Smooth muscle cell (in vitro differentiated cells): ENCODE results near the gene NAE1. TPM values are rescaled to one million over a fixed set of nuclear protein-coding genes. Genes with fewer than 3 reads are reported as not detected.

ENCODE experiments used
- DNase-seq: peaks from one replicate; lab custom pipeline; 2025; ENCODE audit not compliant: unreplicated experiment; lab: John Stamatoyannopoulos, UW
- H2AFZ ChIP-seq: fragments of 200-600 bp; sonication (generic); 2 replicates; pipeline ENCODE4 v1.6.0; 2016; ENCODE audit warnings: antibody characterized with exemption, low read depth, mild to moderate bottlenecking
- H3F3A ChIP-seq: fragments of 200-600 bp; sonication (generic); 2 replicates; pipeline ENCODE4 v1.6.0; 2017; ENCODE audit warnings: antibody characterized with exemption, low read depth
- H3K27ac ChIP-seq: fragments of 200-600 bp; sonication (generic); 2 replicates; pipeline ENCODE4 v1.5.1; 2016; ENCODE audit warnings: low read depth, mild to moderate bottlenecking
- H3K27me3 ChIP-seq: fragments of 200-600 bp; sonication (generic); 2 replicates; pipeline ENCODE4 v1.6.1; 2016; ENCODE audit warnings: low read depth, mild to moderate bottlenecking
- H3K36me3 ChIP-seq: fragments of 200-600 bp; sonication (generic); 2 replicates; pipeline ENCODE4 v1.5.1; 2016; ENCODE audit warnings: low read depth
- H3K4me1 ChIP-seq: fragments of 200-600 bp; sonication (generic); 2 replicates; pipeline ENCODE4 v1.5.1; 2016; ENCODE audit warnings: low read depth
- H3K4me2 ChIP-seq: fragments of 200-600 bp; sonication (generic); 2 replicates; pipeline ENCODE4 v1.6.0; 2016; ENCODE audit warnings: mild to moderate bottlenecking
- H3K4me3 ChIP-seq: fragments of 200-600 bp; sonication (generic); 2 replicates; pipeline ENCODE4 v1.5.1; 2016; ENCODE audit warnings: mild to moderate bottlenecking
- H3K79me2 ChIP-seq: fragments of 200-600 bp; sonication (generic); 2 replicates; pipeline ENCODE4 v1.6.0; 2016; ENCODE audit warnings: low read depth, mild to moderate bottlenecking
- H3K9ac ChIP-seq: fragments of 200-600 bp; sonication (generic); 2 replicates; pipeline ENCODE4 v1.6.0; 2016; ENCODE audit warnings: low read depth
- H3K9me3 ChIP-seq: fragments of 200-600 bp; sonication (generic); replicated peaks from 2 replicates; pipeline ENCODE4 v1.5.1; 2016; ENCODE audit warnings: low read depth
- H4K20me1 ChIP-seq: fragments of 200-600 bp; sonication (generic); 2 replicates; pipeline ENCODE4 v1.6.0; 2016; ENCODE audit warnings: low read depth
- CTCF ChIP-seq: fragments of 200-600 bp; sonication (generic); IDR thresholded peaks from 2 replicates; pipeline ENCODE4 v1.5.1; 2017; ENCODE audit warnings: borderline replicate concordance, mild to moderate bottlenecking, antibody characterized with exemption; ENCODE audit not compliant: insufficient read depth, poor library complexity, severe bottlenecking
- whole genome bisulfite sequencing: methylation state at CpG from one replicate; pipeline ENCODE4 v1.1.7; 2016; ENCODE audit warnings: low lambda C conversion rate; 5-methylcytosine and 5-hydroxymethylcytosine counted together
- polyA plus RNA-seq: library from polyadenylated mRNA; unstranded; fragments of >200 nt; fragmentation: Nextera tagmentation; extraction: Ambion mirVana; gene quantifications from 2 replicates; pipeline ENCODE4 v1.2.1, GENCODE V29; 2016
- total RNA-seq: library from RNA; depleted of rRNA; stranded (reverse); fragments of >200 nt; gene quantifications from 2 replicates; pipeline ENCODE4 v1.2.3, GENCODE V29; 2014

Gene NAE1
- total and polyA plus RNA-seq, 2 experiments from 2014 or later = 55.1 to 68.4 TPM

GRCh38 chr16:66849549-66849948 is 18.8 kb upstream of the NAE1 start:
- no peak for TF ChIP-seq CTCF
- peaks cover 49% of the 10 kb centered on the region for H3K27me3 ChIP-seq

GRCh38 chr16:66849021-66849420 is 18.2 kb upstream of the NAE1 start:
- WGBS = 86% methylated on average over 2 of the region's 2 CpGs
- Histone ChIP-seq H3K27me3 (peaks cover 54% of the 10 kb centered on the region), H4K20me1 (no peaks in the 10 kb centered on the region), H3K27ac (no peak overlapping the region), H3F3A (no peaks in the 10 kb centered on the region), H3K9ac (no peak overlapping the region), H3K36me3 (no peaks in the 10 kb centered on the region), H2AFZ (no peak overlapping the region), H3K79me2 (no peaks in the 10 kb centered on the region), H3K4me1 (no peaks in the 10 kb centered on the region), H3K4me3 (no peak overlapping the region), H3K9me3 (no peaks in the 10 kb centered on the region), H3K4me2 (no peak overlapping the region)
- DNase-seq = no peak
- TF ChIP-seq CTCF = no peak

More at GRCh38 chr16:66849549-66849948, 18.8 kb upstream of the NAE1 start:
- Histone ChIP-seq H4K20me1 (no peaks in the 10 kb centered on the region), H3K9me3 (no peaks in the 10 kb centered on the region), H3K4me1 (no peaks in the 10 kb centered on the region), H3F3A (no peaks in the 10 kb centered on the region), H3K27ac (no peak overlapping the region), H3K36me3 (no peaks in the 10 kb centered on the region), H3K4me3 (no peak overlapping the region), H3K4me2 (no peak overlapping the region), H3K9ac (no peak overlapping the region), H2AFZ (no peak overlapping the region), H3K79me2 (no peaks in the 10 kb centered on the region)
- no peak for DNase-seq
- WGBS = 85% methylated on average over 4 of the region's 4 CpGs

- Histone ChIP-seq H3K4me1 (no peaks in the 10 kb centered on the region), H3K9ac (no peak overlapping the region), H3K4me3 (no peak overlapping the region), H3K9me3 (no peaks in the 10 kb centered on the region), H3F3A (no peaks in the 10 kb centered on the region), H3K79me2 (no peaks in the 10 kb centered on the region), H3K36me3 (no peaks in the 10 kb centered on the region), H3K27ac (no peak overlapping the region), H3K4me2 (no peak overlapping the region), H4K20me1 (no peaks in the 10 kb centered on the region), H2AFZ (no peak overlapping the region), H3K27me3 (peaks cover 60% of the 10 kb centered on the region)
- WGBS = 89% methylated on average over 2 of the region's 2 CpGs
- no peak for TF ChIP-seq CTCF
- DNase-seq = no peak
Measured at GRCh38 chr16:66848172-66848571, 17.4 kb upstream of the NAE1 start.

GRCh38 chr16:66847533-66848067 is 16.8 kb upstream of the NAE1 start:
- no peak overlapping the region for H3K4me2 ChIP-seq
- H3K36me3 ChIP-seq = no peaks in the 10 kb centered on the region
- 74% methylated on average over 6 of the region's 6 CpGs for WGBS
- no peaks in the 10 kb centered on the region for H3F3A ChIP-seq
- H3K79me2 ChIP-seq = no peaks in the 10 kb centered on the region
- peaks cover 62% of the 10 kb centered on the region for H3K27me3 ChIP-seq
- H4K20me1 ChIP-seq = no peaks in the 10 kb centered on the region
- no peaks in the 10 kb centered on the region for H3K4me1 ChIP-seq
- no peak for TF ChIP-seq CTCF
- no peaks in the 10 kb centered on the region for H3K9me3 ChIP-seq
- H3K27ac ChIP-seq = no peak overlapping the region
- no peak overlapping the region for H2AFZ ChIP-seq
- no peak for DNase-seq
- no peak overlapping the region for H3K9ac ChIP-seq
- no peak overlapping the region for H3K4me3 ChIP-seq
